HepG2 (cell line): Measurements from ENCODE around the gene SLC35B2. TPM values are rescaled to one million over a fixed set of nuclear protein-coding genes. Genes with fewer than 3 reads are reported as not detected.

Experiments
- AGO1 ChIP-seq: fragments of 200-400 bp; formaldehyde crosslinking; IDR thresholded peaks from 2 replicates; pipeline ENCODE4 v1.6.1; 2017; ENCODE audit warnings: mild to moderate bottlenecking, low read depth, low read length, moderate library complexity; ENCODE audit not compliant: poor library complexity, severe bottlenecking
- ATF7 ChIP-seq, 2 experiments: fragments of 450-650 bp in 1 of 2; sonication (generic) in 1 of 2; formaldehyde crosslinking in 1 of 2; IDR thresholded peaks; 2 replicates each; pipeline versions ENCODE4 v1.4.0 to v1.6.1; 2016 to 2020; ENCODE audit warnings: antibody characterized with exemption in 1 of 2, mild to moderate bottlenecking in 1 of 2, missing genetic modification reagents in 1 of 2
- BORCS8-MEF2B ChIP-seq: sonication (generic); formaldehyde crosslinking; IDR thresholded peaks from 2 replicates; pipeline ENCODE4 v1.8.0; 2022; ENCODE audit warnings: mild to moderate bottlenecking, missing genetic modification reagents
- ERF ChIP-seq: IDR thresholded peaks from 2 replicates; pipeline ENCODE4 v1.6.1; 2018; ENCODE audit warnings: missing biosample characterization, missing genetic modification reagents
- FOXK2 ChIP-seq: fragments of 450-650 bp; IDR thresholded peaks from 2 replicates; pipeline ENCODE4 v1.6.1; 2016
- GATAD1 ChIP-seq: IDR thresholded peaks from 2 replicates; pipeline ENCODE4 v1.6.1; 2016; ENCODE audit warnings: missing genetic modification reagents, missing compliant biosample characterization
- GFI1 ChIP-seq: sonication (generic); formaldehyde crosslinking; IDR thresholded peaks from 2 replicates; pipeline ENCODE4 v1.5.0; 2020; ENCODE audit warnings: missing genetic modification reagents, mild to moderate bottlenecking, borderline replicate concordance
- HNRNPUL1 ChIP-seq: fragments of 200-400 bp; formaldehyde crosslinking; IDR thresholded peaks from 2 replicates; pipeline ENCODE4 v1.6.1; 2017; ENCODE audit warnings: low read depth, mild to moderate bottlenecking, low read length, moderate library complexity
- HOXA9 ChIP-seq: sonication (generic); formaldehyde crosslinking; IDR thresholded peaks from 2 replicates; pipeline ENCODE4 v1.8.1; 2022; ENCODE audit warnings: missing genetic modification reagents, mild to moderate bottlenecking, moderate library complexity, borderline replicate concordance
- JDP2 ChIP-seq: sonication (generic); formaldehyde crosslinking; IDR thresholded peaks from 2 replicates; pipeline ENCODE4 v1.8.1; 2022; ENCODE audit warnings: missing genetic modification reagents, borderline replicate concordance
- NFYB ChIP-seq: sonication (generic); formaldehyde crosslinking; IDR thresholded peaks from 2 replicates; pipeline ENCODE4 v1.4.0; 2020; ENCODE audit warnings: missing genetic modification reagents
- RFXANK ChIP-seq: IDR thresholded peaks from 2 replicates; pipeline ENCODE4 v1.6.1; 2016
- RNF219 ChIP-seq: sonication (generic); formaldehyde crosslinking; IDR thresholded peaks from 2 replicates; pipeline ENCODE4 v1.5.0; 2020; ENCODE audit warnings: mild to moderate bottlenecking, missing genetic modification reagents
- SRF ChIP-seq: IDR thresholded peaks from 2 replicates; pipeline ENCODE4 v1.6.1; 2011; ENCODE audit warnings: mild to moderate bottlenecking, low read depth, low read length, moderate library complexity
- TRIM24 ChIP-seq: sonication (generic); formaldehyde crosslinking; IDR thresholded peaks from 2 replicates; pipeline ENCODE4 v1.8.0; 2022; ENCODE audit warnings: mild to moderate bottlenecking, missing genetic modification reagents
- USF2 ChIP-seq, 2 experiments: sonication (generic) in 1 of 2; formaldehyde crosslinking in 1 of 2; IDR thresholded peaks; 2 replicates each; pipeline versions ENCODE4 v1.5.1 to v1.6.1; 2011 to 2020; ENCODE audit warnings: borderline replicate concordance in 1 of 2, low read depth in 1 of 2, low read length in 1 of 2, mild to moderate bottlenecking in 1 of 2, missing genetic modification reagents in 1 of 2, moderate library complexity in 1 of 2
- ZBTB8A ChIP-seq: sonication (generic); formaldehyde crosslinking; IDR thresholded peaks from 2 replicates; pipeline ENCODE4 v1.4.0; 2020; ENCODE audit warnings: mild to moderate bottlenecking, low read depth, missing genetic modification reagents, borderline replicate concordance
- ZNF274 ChIP-seq: sonication (generic); formaldehyde crosslinking; IDR thresholded peaks from 2 replicates; pipeline ENCODE4 v1.5.1; 2020; ENCODE audit warnings: mild to moderate bottlenecking, missing genetic modification reagents
- ZNF282 ChIP-seq: fragments of 450-650 bp; IDR thresholded peaks from 2 replicates; pipeline ENCODE4 v1.6.1; 2018; ENCODE audit not compliant: partially characterized antibody
- ZNF546 ChIP-seq: sonication (generic); formaldehyde crosslinking; conservative IDR thresholded peaks from 2 replicates; pipeline ENCODE4 v1.8.1; 2023; ENCODE audit warnings: mild to moderate bottlenecking, missing genetic modification reagents
- ZNF547 ChIP-seq: sonication (generic); formaldehyde crosslinking; IDR thresholded peaks from 2 replicates; pipeline ENCODE4 v1.5.1; 2020; ENCODE audit warnings: mild to moderate bottlenecking, missing genetic modification reagents
- ZNF614 ChIP-seq: IDR thresholded peaks from 2 replicates; pipeline ENCODE4 v1.6.1; 2018; ENCODE audit warnings: missing biosample characterization, missing genetic modification reagents, inconsistent platforms, borderline replicate concordance
- ZNF704 ChIP-seq: sonication (generic); formaldehyde crosslinking; IDR thresholded peaks from 2 replicates; pipeline ENCODE4 v1.8.1; 2023; ENCODE audit warnings: mild to moderate bottlenecking, inconsistent platforms, moderate library complexity, missing genetic modification reagents, borderline replicate concordance
- ZNF749 ChIP-seq: sonication (generic); formaldehyde crosslinking; IDR thresholded peaks from 2 replicates; pipeline ENCODE4 v1.8.0; 2022; ENCODE audit warnings: mild to moderate bottlenecking, missing genetic modification reagents, moderate library complexity, borderline replicate concordance
- ZNF776 ChIP-seq: sonication (generic); formaldehyde crosslinking; IDR thresholded peaks from 2 replicates; pipeline ENCODE4 v1.4.0; 2020; ENCODE audit warnings: mild to moderate bottlenecking, missing genetic modification reagents
- polyA plus RNA-seq, 8 experiments: library from polyadenylated mRNA; depleted of rRNA in 3 of 8; stranded (reverse) in 7 of 8; unstranded in 1 of 8; fragments of >200 nt; fragmentation: Illumina TruSeq in 4 of 8; extraction: Trizol in 4 of 8; gene quantifications; 2 replicates each; pipeline versions ENCODE4 v1.2.1 to v1.2.3, GENCODE V29; 2011 to 2016; ENCODE audit warnings: low read depth in 4 of 8, missing spikeins in 1 of 8, mixed read lengths in 1 of 8; ENCODE audit not compliant: insufficient read depth in 1 of 8
- total RNA-seq, 5 experiments: library from RNA; depleted of rRNA; stranded (reverse); fragments of >200 nt; fragmentation: Illumina TruSeq; extraction: Trizol; gene quantifications; 2 replicates each; pipeline ENCODE4 v1.2.3, GENCODE V29; 2016; ENCODE audit warnings: low read depth in 1 of 5

SLC35B2 gene
- total and polyA plus RNA-seq, 2 of the 13 experiments (the other 11 are each of a cell fraction or from before 2014, with no cell fraction given), result 61.1 to 148 TPM

GRCh38 chr6:44217332-44218143, 39.8 kb downstream of the SLC35B2 start (continued):
- TF ChIP-seq ZNF547 (CRISPR knock-in tag) (no peak), JDP2 (no peak), NFYB (CRISPR knock-in tag) (peak; percentile 50), ZNF282 (no peak), FOXK2 (no peak), HOXA9 (CRISPR knock-in tag) (no peak), SRF (no peak), HNRNPUL1 (no peak), TRIM24 (CRISPR knock-in tag) (no peak), ZNF614 (CRISPR knock-in tag) (no peak), AGO1 (no peak), ZNF776 (CRISPR knock-in tag) (peak; percentile 47; the same call in 1 of the 2 replicates), GATAD1 (CRISPR knock-in tag) (no peak), ATF7 (IDR thresholded peaks at IDR 0.05) (no peak), ATF7 (CRISPR knock-in tag; IDR thresholded peaks at IDR 0.05) (no peak), ZNF274 (CRISPR knock-in tag) (no peak), ZNF749 (CRISPR knock-in tag) (no peak), ERF (CRISPR knock-in tag) (peak; percentile 72; the same call in 1 of the 2 replicates), ZBTB8A (CRISPR knock-in tag) (no peak), ZNF704 (CRISPR knock-in tag) (no peak), GFI1 (no peak), RFXANK (CRISPR knock-in tag) (no peak), RNF219 (CRISPR knock-in tag) (no peak), BORCS8-MEF2B (no peak), USF2 (IDR thresholded peaks at IDR 0.05; ENCODE audit: low read depth, low read length) (no peak), USF2 (CRISPR knock-in tag; IDR thresholded peaks at IDR 0.05; ENCODE audit: borderline replicate concordance) (no peak), ZNF546 (no peak)
